NCI-H2081 (cell line): ENCODE results near the gene ZDHHC20.
"Not testable (repeated sequence)": the region's sequence is repeated elsewhere in the genome, so short reads cannot be mapped to it uniquely, and the experiment has no call there.

Experiments
- DNase-seq, 2 experiments: peaks; one replicate each; lab custom pipeline; 2025; lab: John Stamatoyannopoulos, UW

ZDHHC20 gene

GRCh38 chr13:21435687-21436151, 23.4 kb downstream of the ZDHHC20 start:
- no peak for DNase-seq

- no peak for DNase-seq
These were observed 23.9 kb downstream of the ZDHHC20 start for GRCh38 chr13:21435231-21435630.

- DNase-seq = no peak
These were observed 24.5 kb downstream of the ZDHHC20 start for GRCh38 chr13:21434588-21434987.

- DNase-seq = no peak
These were observed 29.9 kb downstream of the ZDHHC20 start for GRCh38 chr13:21429211-21429610.

- no peak for DNase-seq
These were observed 31.4 kb downstream of the ZDHHC20 start for GRCh38 chr13:21427741-21428140.

- DNase-seq = no peak
These were observed 32.9 kb downstream of the ZDHHC20 start for GRCh38 chr13:21426238-21426637.

GRCh38 chr13:21420706-21421105, 38.4 kb downstream of the ZDHHC20 start:
- DNase-seq = no peak

GRCh38 chr13:21413013-21413412, 46.1 kb downstream of the ZDHHC20 start:
- no peak for DNase-seq

- DNase-seq = not testable (repeated sequence)
These were observed 48.6 kb downstream of the ZDHHC20 start for GRCh38 chr13:21410453-21410852.

- no peak for DNase-seq
These were observed 53.8 kb downstream of the ZDHHC20 start for GRCh38 chr13:21405309-21405708.

GRCh38 chr13:21402586-21403307, 56.4 kb downstream of the ZDHHC20 start:
- DNase-seq = no peak

GRCh38 chr13:21399741-21400140, 59.4 kb downstream of the ZDHHC20 start:
- no peak for DNase-seq

GRCh38 chr13:21395953-21396352, 63.1 kb downstream of the ZDHHC20 start:
- DNase-seq = no peak

GRCh38 chr13:21389124-21389523, 70.0 kb downstream of the ZDHHC20 start:
- no peak for DNase-seq

GRCh38 chr13:21385710-21386109, 73.4 kb downstream of the ZDHHC20 start:
- no peak for DNase-seq

GRCh38 chr13:21383090-21383489, 76.0 kb downstream of the ZDHHC20 start:
- no peak for DNase-seq

- not testable (repeated sequence) for DNase-seq
These were observed 81.8 kb downstream of the ZDHHC20 start for GRCh38 chr13:21376998-21377985.

GRCh38 chr13:21372530-21372929, 86.6 kb downstream of the ZDHHC20 start:
- DNase-seq = no peak

- DNase-seq = peak in 1 of 2 experiments; percentile 0
These were observed 88.1 kb downstream of the ZDHHC20 start for GRCh38 chr13:21371011-21371410.

- no peak for DNase-seq
These were observed 93.5 kb downstream of the ZDHHC20 start for GRCh38 chr13:21365574-21365973.

GRCh38 chr13:21364916-21365315, 94.2 kb downstream of the ZDHHC20 start:
- DNase-seq = no peak

GRCh38 chr13:21364357-21364756, 94.7 kb downstream of the ZDHHC20 start:
- DNase-seq = no peak

- DNase-seq = no peak
These were observed 96.4 kb downstream of the ZDHHC20 start for GRCh38 chr13:21362741-21363140.
